B cell (primary cell): ENCODE measurements around the gene RIMS3. TPM values are rescaled to one million over a fixed set of nuclear protein-coding genes. Genes with fewer than 3 reads are reported as not detected.

Source experiments
- ATAC-seq: fragments of 200-7000 bp; cut with Tn5 transposase; one replicate; pipeline ENCODE4 v1.10.0; 2021; ENCODE audit warnings: low read depth, mild to moderate bottlenecking, moderate number of reproducible peaks, moderate library complexity
- CTCF ChIA-PET: fragments of 350-600 bp; sonication (Branson Sonifier 250); formaldehyde crosslinking; loops from one replicate; lab custom pipeline; 2021; ENCODE audit warnings: antibody characterized with exemption, inconsistent platforms; lab: Charles Lee
- POLR2A ChIA-PET: fragments of 350-600 bp; sonication (Branson Sonifier 250); formaldehyde crosslinking; loops from one replicate; lab custom pipeline; 2021; ENCODE audit warnings: antibody characterized with exemption; lab: Charles Lee
- DNase-seq: peaks from one replicate; pipeline ENCODE4 v3.0.0; 2013
- H2AFZ ChIP-seq: 2 replicates; pipeline ENCODE4 v1.6.1; 2012; ENCODE audit warnings: mild to moderate bottlenecking, low read depth, low read length; ENCODE audit not compliant: insufficient read depth, poor library complexity, severe bottlenecking
- H3K27ac ChIP-seq, 2 donors: 1 replicate in 1 of 2; 2 replicates in 1 of 2; pipeline ENCODE4 v1.5.1; 2012 to 2013; ENCODE audit warnings: low read length in 2 of 2, mild to moderate bottlenecking in 2 of 2, moderate library complexity in 1 of 2
- H3K27me3 ChIP-seq, 4 experiments: fragments of 200-600 bp in 1 of 4; sonication (generic) in 1 of 4; replicated peaks in 1 of 4; 1 replicate in 2 of 4; 2 replicates in 2 of 4; pipeline versions ENCODE4 v1.6.1 to v1.7.0; 2013 to 2016; ENCODE audit warnings: low read length in 3 of 4, mild to moderate bottlenecking in 2 of 4, mixed read lengths in 1 of 4, moderate library complexity in 1 of 4; ENCODE audit not compliant: insufficient read depth in 4 of 4, control insufficient read depth in 3 of 4; ENCODE audit errors: control extremely low read depth in 1 of 4
- H3K36me3 ChIP-seq, 2 experiments: replicated peaks in 1 of 2; 1 replicate in 1 of 2; 2 replicates in 1 of 2; pipeline versions ENCODE4 v1.6.1 to v1.7.1; 2013; ENCODE audit warnings: low read length in 1 of 2; ENCODE audit not compliant: insufficient read depth in 2 of 2, control insufficient read depth in 1 of 2; ENCODE audit errors: control extremely low read depth in 1 of 2, extremely low read depth in 1 of 2
- H3K4me1 ChIP-seq, 2 donors: fragments of 200-600 bp in 1 of 2; sonication (generic) in 1 of 2; 1 replicate in 1 of 2; 2 replicates in 1 of 2; pipeline versions ENCODE4 v1.5.1 to v1.6.1; 2013 to 2017; ENCODE audit warnings: low read length in 2 of 2; ENCODE audit not compliant: control insufficient read depth in 2 of 2, insufficient read depth in 2 of 2
- H3K4me2 ChIP-seq: replicated peaks from 2 replicates; pipeline ENCODE3; 2012; ENCODE audit warnings: mild to moderate bottlenecking, low read depth, low read length; ENCODE audit not compliant: poor library complexity, severe bottlenecking
- H3K4me3 ChIP-seq, 5 experiments: fragments of 200-600 bp in 1 of 5; sonication (generic) in 1 of 5; 1 replicate in 3 of 5; 2 replicates in 2 of 5; pipeline versions ENCODE4 v1.5.1 to v1.7.0; 2011 to 2016; ENCODE audit warnings: low read length in 4 of 5, mild to moderate bottlenecking in 4 of 5, low read depth in 2 of 5, control low read depth in 1 of 5, moderate library complexity in 1 of 5; ENCODE audit not compliant: insufficient read depth in 1 of 5; ENCODE audit errors: control extremely low read depth in 1 of 5, extremely low read depth in 1 of 5
- H3K79me2 ChIP-seq: fragments of 200-600 bp; sonication (generic); one replicate; pipeline ENCODE4 v1.6.0; 2016; ENCODE audit warnings: low read length; ENCODE audit not compliant: control insufficient read depth, insufficient read depth
- H3K9ac ChIP-seq: fragments of 200-600 bp; sonication (generic); 2 replicates; pipeline ENCODE4 v1.6.1; 2017; ENCODE audit warnings: mild to moderate bottlenecking, low read length, moderate library complexity
- H3K9me3 ChIP-seq, 3 donors: one replicate each; pipeline versions ENCODE4 v1.6.1 to v1.7.1; 2013; ENCODE audit warnings: low read length in 2 of 3; ENCODE audit not compliant: control insufficient read depth in 2 of 3, insufficient read depth in 1 of 3; ENCODE audit errors: control extremely low read depth in 1 of 3
- H4K20me1 ChIP-seq: 2 replicates; pipeline ENCODE4 v1.6.0; 2012; ENCODE audit warnings: mild to moderate bottlenecking, low read length; ENCODE audit not compliant: insufficient read depth, control insufficient read depth, poor library complexity, severe bottlenecking
- H3K27ac Mint-ChIP-seq: one replicate; pipeline ENCODE4 v1.8.0; 2021; ENCODE audit warnings: mixed read lengths
- H3K27me3 Mint-ChIP-seq: one replicate; pipeline ENCODE4 v1.8.0; 2021; ENCODE audit warnings: mixed read lengths
- H3K4me1 Mint-ChIP-seq: one replicate; pipeline ENCODE4 v1.8.0; 2021; ENCODE audit warnings: mixed read lengths
- H3K4me3 Mint-ChIP-seq: one replicate; pipeline ENCODE4 v1.8.0; 2021; ENCODE audit warnings: mixed read lengths
- H3K9me3 Mint-ChIP-seq: one replicate; pipeline ENCODE4 v1.8.0; 2022; ENCODE audit warnings: mixed read lengths; ENCODE audit not compliant: insufficient read depth
- CTCF ChIP-seq: fragments of 200-600 bp; IDR thresholded peaks from one replicate; pipeline ENCODE4 v1.8.0; 2022; ENCODE audit warnings: antibody characterized with exemption, mild to moderate bottlenecking
- EZH2 ChIP-seq: IDR thresholded peaks from 2 replicates; pipeline ENCODE4 v1.6.1; 2012; ENCODE audit warnings: borderline replicate concordance, low read depth, mild to moderate bottlenecking, moderate library complexity, low read length; ENCODE audit not compliant: insufficient read depth, poor library complexity, severe bottlenecking
- WGBS: methylation state at CpG from one replicate; pipeline ENCODE4 v1.1.5; 2013; ENCODE audit warnings: missing lambda C conversion rate; ENCODE audit not compliant: insufficient coverage; 5-methylcytosine and 5-hydroxymethylcytosine counted together
- intact Hi-C: fragments of 100-400 bp; cut with micrococcal nuclease; formaldehyde crosslinking; loops from one replicate; pipeline ENCODE4 v1.10.0; 2022
- polyA plus RNA-seq: library from polyadenylated mRNA; depleted of rRNA; stranded (reverse); fragments of >200 nt; gene quantifications from 2 replicates; pipeline ENCODE4 v1.2.3, GENCODE V29; 2012
- total RNA-seq, 2 donors: library from RNA; stranded (reverse); fragments of 120-200 nt in 1 of 2; gene quantifications; 1 replicate in 1 of 2; 2 replicates in 1 of 2; pipeline versions ENCODE4 v1.2.3 to v1.2.4, GENCODE V29; 2013 to 2022

Gene RIMS3
- total and polyA plus RNA-seq, 2 donors (not counting 1 experiment from before 2014, with no cell fraction given): 1.1 to 5.4 TPM

GRCh38 chr1:40710581-40711315 lies 45.3 kb upstream of the RIMS3 start:
- peaks cover 48 to 56% of the 10 kb centered on the region in 2 donors for H3K4me1 ChIP-seq
- peak overlapping the region; percentile 96 for H3K4me3 Mint-ChIP-seq

More at GRCh38 chr1:40710581-40711315, 45.3 kb upstream of the RIMS3 start:
- H3K4me2 ChIP-seq: peak overlapping the region; percentile 79
- peaks cover 95% of the 10 kb centered on the region for H3K79me2 ChIP-seq
- H3K4me1 Mint-ChIP-seq: peaks cover 71% of the 10 kb centered on the region
- TF ChIP-seq EZH2 (no peak), CTCF (no peak)
- ChIA-PET POLR2A (interaction anchor here (0.8 to 1.7 kb wide), 3 partner anchors 17 to 20 kb away, joined by 4 to 16 read pairs (median 5); partner anchors contain the start of gene NFYC), CTCF (interaction anchor here (0.6 to 2.8 kb wide), 5 partner anchors 13 to 486 kb away, joined by 3 to 9 read pairs (median 3); partner anchors contain the start of genes NFYC and RIMS3)
- H3K9ac ChIP-seq: peak overlapping the region; percentile 75
- ATAC-seq (no peak), DNase-seq (no peak)
- intact Hi-C loops: loop anchor here (5.0 kb wide), 2 partner anchors 92 to 178 kb away; partner anchors contain the start of gene ZNF684
- H3K9me3 Mint-ChIP-seq: no peaks in the 10 kb centered on the region
- H3K4me3 ChIP-seq: peak overlapping the region; percentile 16 to 88 (median 76)
- peak overlapping the region; percentile 92 for H3K27ac Mint-ChIP-seq
- no peaks in the 10 kb centered on the region for H4K20me1 ChIP-seq
- no peak overlapping the region for H2AFZ ChIP-seq
- H3K36me3 ChIP-seq: peaks cover 0 to 8% of the 10 kb centered on the region in 2 experiments
- 62% methylated on average over 2 of the region's 7 CpGs for WGBS
- peak overlapping the region; percentile 85 to 94 for H3K27ac ChIP-seq
- H3K27me3 ChIP-seq: no peaks in the 10 kb centered on the region
- no peaks in the 10 kb centered on the region for H3K27me3 Mint-ChIP-seq
- no peaks in the 10 kb centered on the region for H3K9me3 ChIP-seq
